ENCODE data around the gene NAT10.

NAT10 gene

DNA sequence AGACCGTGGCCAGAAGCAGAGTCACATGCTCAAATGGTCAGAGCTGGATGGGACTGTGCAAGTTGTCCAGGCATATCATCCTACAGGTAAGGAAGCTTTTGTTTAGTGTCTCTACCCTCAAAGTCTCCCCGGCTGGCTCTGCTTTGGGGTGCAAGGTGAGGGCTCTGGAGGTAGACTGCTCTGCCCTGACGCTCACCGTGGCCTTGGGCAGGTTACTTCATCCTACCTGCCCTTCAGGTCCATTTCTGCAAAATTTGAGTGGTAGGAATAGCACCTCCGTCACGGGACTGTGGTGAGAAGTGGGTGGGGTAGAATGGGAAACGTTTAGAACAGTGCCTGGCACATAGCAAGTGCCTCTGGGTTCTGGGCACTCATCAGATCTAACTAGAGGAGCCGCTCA is 42.2 kb downstream of the NAT10 start:
- Histone ChIP-seq H4K20me1 (ENCODE audit: insufficient read depth, low read length) (no peaks in the 10 kb centered on the region), H3K9me3 (ENCODE audit: low read length) (no peaks in the 10 kb centered on the region), H3F3A (ENCODE audit: insufficient read depth, low read length) (no peaks in the 10 kb centered on the region), H3K4me3 (ENCODE audit: low read depth, low read length, poor library complexity, severe bottlenecking) (no peak overlapping the region), H3K36me3 (ENCODE audit: insufficient read depth, low read length) (peaks cover 95% of the 10 kb centered on the region), H3K79me2 (ENCODE audit: insufficient read depth, low read length) (no peaks in the 10 kb centered on the region), H3K4me2 (ENCODE audit: low read length) (no peak overlapping the region), H3K27me3 (ENCODE audit: insufficient read depth, low read length) (no peaks in the 10 kb centered on the region), H3K9me2 (ENCODE audit: low read depth, low read length) (no peaks in the 10 kb centered on the region), H3K27ac (ENCODE audit: low read depth, low read length, poor library complexity, severe bottlenecking) (no peak overlapping the region), H3K9ac (ENCODE audit: low read length) (no peak overlapping the region), H3K4me1 (ENCODE audit: insufficient read depth, low read length, severe bottlenecking) (no peaks in the 10 kb centered on the region), H2AFZ (ENCODE audit: low read length) (no peak overlapping the region)
- TF ChIP-seq, protein P1, sequence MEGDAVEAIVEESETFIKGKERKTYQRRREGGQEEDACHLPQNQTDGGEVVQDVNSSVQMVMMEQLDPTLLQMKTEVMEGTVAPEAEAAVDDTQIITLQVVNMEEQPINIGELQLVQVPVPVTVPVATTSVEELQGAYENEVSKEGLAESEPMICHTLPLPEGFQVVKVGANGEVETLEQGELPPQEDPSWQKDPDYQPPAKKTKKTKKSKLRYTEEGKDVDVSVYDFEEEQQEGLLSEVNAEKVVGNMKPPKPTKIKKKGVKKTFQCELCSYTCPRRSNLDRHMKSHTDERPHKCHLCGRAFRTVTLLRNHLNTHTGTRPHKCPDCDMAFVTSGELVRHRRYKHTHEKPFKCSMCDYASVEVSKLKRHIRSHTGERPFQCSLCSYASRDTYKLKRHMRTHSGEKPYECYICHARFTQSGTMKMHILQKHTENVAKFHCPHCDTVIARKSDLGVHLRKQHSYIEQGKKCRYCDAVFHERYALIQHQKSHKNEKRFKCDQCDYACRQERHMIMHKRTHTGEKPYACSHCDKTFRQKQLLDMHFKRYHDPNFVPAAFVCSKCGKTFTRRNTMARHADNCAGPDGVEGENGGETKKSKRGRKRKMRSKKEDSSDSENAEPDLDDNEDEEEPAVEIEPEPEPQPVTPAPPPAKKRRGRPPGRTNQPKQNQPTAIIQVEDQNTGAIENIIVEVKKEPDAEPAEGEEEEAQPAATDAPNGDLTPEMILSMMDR (IDR thresholded peaks at IDR 0.05; ENCODE audit: low read length): no peak
- no peak for TF ChIP-seq EZH2 (IDR thresholded peaks at IDR 0.05; ENCODE audit: borderline replicate concordance, low read length)

DNA sequence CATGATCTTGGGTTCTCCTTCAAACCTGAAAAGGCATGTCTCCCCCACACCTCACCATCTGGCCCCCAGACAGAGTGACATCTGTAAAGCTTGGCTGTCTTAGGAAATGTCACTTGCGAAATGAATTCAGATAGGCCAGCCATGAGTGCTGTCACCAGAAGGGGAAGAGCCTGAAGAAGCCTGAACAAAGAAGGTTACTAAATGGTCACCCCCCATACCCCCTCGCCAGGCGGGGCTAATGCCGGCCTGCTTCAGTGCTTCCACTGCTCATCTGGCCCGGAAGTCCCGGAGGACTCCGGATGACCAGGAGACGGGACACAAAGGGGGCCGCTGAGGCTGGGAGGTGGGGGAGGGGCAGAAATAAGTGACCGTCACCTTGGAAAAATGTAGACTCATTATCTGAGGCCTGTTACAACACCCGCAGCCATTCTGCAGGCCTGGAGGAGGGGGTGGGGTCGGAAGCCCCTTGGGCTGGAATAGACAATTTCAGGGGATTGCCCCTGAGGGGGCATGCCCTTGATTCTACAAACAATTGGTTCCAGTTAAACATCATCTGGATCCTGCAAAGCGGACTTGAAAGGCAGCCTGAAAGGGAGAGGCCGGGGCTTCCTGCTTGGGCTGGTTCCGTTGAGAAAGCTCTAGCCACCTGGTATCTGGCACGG is 43.2 kb downstream of the NAT10 start:
- no peak overlapping the region for H3K4me3 ChIP-seq (ENCODE audit: low read depth, low read length, poor library complexity, severe bottlenecking)
- peaks cover 89% of the 10 kb centered on the region for H3K36me3 ChIP-seq (ENCODE audit: insufficient read depth, low read length)
- H2AFZ ChIP-seq (ENCODE audit: low read length): no peak overlapping the region

DNA sequence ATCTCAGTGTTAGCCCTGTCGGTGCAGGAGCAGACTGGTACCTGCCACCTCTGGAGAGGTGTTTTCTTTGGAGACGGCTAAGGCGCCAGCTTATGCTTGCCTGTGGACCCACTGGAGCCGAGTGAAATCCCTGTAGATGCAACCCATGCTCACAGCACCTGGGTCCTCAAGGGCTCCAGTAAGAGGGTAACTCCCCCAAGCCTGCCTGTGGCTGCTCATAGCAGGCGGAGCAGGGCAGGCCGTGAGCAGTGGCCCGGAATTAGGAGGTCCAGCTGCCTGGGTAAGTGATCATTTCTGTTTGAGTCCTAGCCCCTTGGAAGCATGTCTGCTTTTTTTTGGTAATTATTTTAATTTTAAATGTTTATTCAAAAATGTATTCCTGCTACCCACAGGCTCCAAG is 43.8 kb downstream of the NAT10 start:
- H3K9me3 ChIP-seq (ENCODE audit: low read length): no peaks in the 10 kb centered on the region
- no peak overlapping the region for H3K4me3 ChIP-seq (ENCODE audit: low read depth, low read length, poor library complexity, severe bottlenecking)
- no peaks in the 10 kb centered on the region for H3F3A ChIP-seq (ENCODE audit: insufficient read depth, low read length)
- no peak overlapping the region for H3K27ac ChIP-seq (ENCODE audit: low read depth, low read length, poor library complexity, severe bottlenecking)
- TF ChIP-seq, protein P1 (IDR thresholded peaks at IDR 0.05; ENCODE audit: low read length): no peak
- TF ChIP-seq EZH2 (IDR thresholded peaks at IDR 0.05; ENCODE audit: borderline replicate concordance, low read length): no peak
- H3K4me2 ChIP-seq (ENCODE audit: low read length): no peak overlapping the region
- no peaks in the 10 kb centered on the region for H3K4me1 ChIP-seq (ENCODE audit: insufficient read depth, low read length, severe bottlenecking)
- H4K20me1 ChIP-seq (ENCODE audit: insufficient read depth, low read length): no peaks in the 10 kb centered on the region
- no peaks in the 10 kb centered on the region for H3K79me2 ChIP-seq (ENCODE audit: insufficient read depth, low read length)
- no peaks in the 10 kb centered on the region for H3K27me3 ChIP-seq (ENCODE audit: insufficient read depth, low read length)
- no peaks in the 10 kb centered on the region for H3K9me2 ChIP-seq (ENCODE audit: low read depth, low read length)
- H3K9ac ChIP-seq (ENCODE audit: low read length): no peak overlapping the region
- H2AFZ ChIP-seq (ENCODE audit: low read length): no peak overlapping the region
- H3K36me3 ChIP-seq (ENCODE audit: insufficient read depth, low read length): peaks cover 83% of the 10 kb centered on the region

More for the DNA sequence above, 43.2 kb downstream of the NAT10 start:
- Histone ChIP-seq H3K9me3 (ENCODE audit: low read length) (no peaks in the 10 kb centered on the region), H3K4me1 (ENCODE audit: insufficient read depth, low read length, severe bottlenecking) (no peaks in the 10 kb centered on the region), H3K9me2 (ENCODE audit: low read depth, low read length) (no peaks in the 10 kb centered on the region), H3K27me3 (ENCODE audit: insufficient read depth, low read length) (no peaks in the 10 kb centered on the region), H3F3A (ENCODE audit: insufficient read depth, low read length) (no peaks in the 10 kb centered on the region), H3K9ac (ENCODE audit: low read length) (no peak overlapping the region), H3K27ac (ENCODE audit: low read depth, low read length, poor library complexity, severe bottlenecking) (no peak overlapping the region), H3K4me2 (ENCODE audit: low read length) (no peak overlapping the region), H4K20me1 (ENCODE audit: insufficient read depth, low read length) (no peaks in the 10 kb centered on the region), H3K79me2 (ENCODE audit: insufficient read depth, low read length) (no peaks in the 10 kb centered on the region)
- TF ChIP-seq EZH2 (IDR thresholded peaks at IDR 0.05; ENCODE audit: borderline replicate concordance, low read length): no peak

GRCh38 chr11:34149786-34150185 is 44.4 kb downstream of the NAT10 start:
- Histone ChIP-seq H3K9me2 (ENCODE audit: low read depth, low read length) (no peaks in the 10 kb centered on the region), H3K79me2 (ENCODE audit: insufficient read depth, low read length) (no peaks in the 10 kb centered on the region), H3K27ac (ENCODE audit: low read depth, low read length, poor library complexity, severe bottlenecking) (no peak overlapping the region), H3K9ac (ENCODE audit: low read length) (no peak overlapping the region), H3K36me3 (ENCODE audit: insufficient read depth, low read length) (peaks cover 83% of the 10 kb centered on the region), H3K4me1 (ENCODE audit: insufficient read depth, low read length, severe bottlenecking) (no peaks in the 10 kb centered on the region), H4K20me1 (ENCODE audit: insufficient read depth, low read length) (no peaks in the 10 kb centered on the region), H3K27me3 (ENCODE audit: insufficient read depth, low read length) (no peaks in the 10 kb centered on the region), H2AFZ (ENCODE audit: low read length) (no peak overlapping the region), H3F3A (ENCODE audit: insufficient read depth, low read length) (no peaks in the 10 kb centered on the region), H3K4me2 (ENCODE audit: low read length) (no peak overlapping the region), H3K9me3 (ENCODE audit: low read length) (no peaks in the 10 kb centered on the region), H3K4me3 (ENCODE audit: low read depth, low read length, poor library complexity, severe bottlenecking) (no peak overlapping the region)
- TF ChIP-seq EZH2 (IDR thresholded peaks at IDR 0.05; ENCODE audit: borderline replicate concordance, low read length): no peak
- TF ChIP-seq, protein P1 (IDR thresholded peaks at IDR 0.05; ENCODE audit: low read length): no peak
